K562 (cell line): Measurements from ENCODE around the gene SLC25A18. TPM values are rescaled to one million over a fixed set of nuclear protein-coding genes. Genes with fewer than 3 reads are reported as not detected.

Experiments used
- ATAC-seq: fragments of 200-7000 bp; cut with Tn5 transposase; 3 replicates; pipeline ENCODE4 v1.9.1; 2020; ENCODE audit warnings: moderate library complexity
- BruUV-seq: library from RNA; stranded (reverse); fragments of 400-500 nt; replicated peaks from 2 replicates; lab custom pipeline; 2021; lab: Mats Ljungman, UMichigan
- CTCF ChIA-PET: fragments of 300-600 bp; formaldehyde crosslinking; extraction: SDS; loops from one replicate; lab custom pipeline; 2021; ENCODE audit warnings: low intra/inter-chr PET ratio; lab: Yijun Ruan, JAX
- POLR2A ChIA-PET: fragments of 300-600, 350-650 bp; sonication (Branson Sonifier 250); formaldehyde crosslinking; extraction: SDS; loops from one replicate; lab custom pipeline; 2021; ENCODE audit warnings: antibody characterized with exemption, inconsistent platforms; lab: Yijun Ruan, JAX
- DNase-seq, 4 experiments: peaks; one replicate each; pipeline versions ENCODE4 v3.0.0 to v3.0.0-alpha.2; 2011 to 2018; ENCODE audit warnings: low spot score in 3 of 4, mixed read lengths in 3 of 4; ENCODE audit errors: extremely low read depth in 1 of 4
- FAIRE-seq: peaks from 2 replicates; lab custom pipeline; 2011; peaks lifted over from hg19 to GRCh38; lab: Jason Lieb, UNC
- H2AFZ ChIP-seq: 2 replicates; pipeline ENCODE4 v1.6.0; 2011; ENCODE audit warnings: low read depth, low read length, control low read depth, inconsistent platforms
- H3K27ac ChIP-seq: fragments of 200-600 bp; 3 replicates; pipeline ENCODE4 v1.8.0; 2011; ENCODE audit warnings: low read depth, mild to moderate bottlenecking, control low read depth, inconsistent platforms, low read length, moderate library complexity, mixed read lengths; ENCODE audit errors: extremely low read depth
- H3K27me3 ChIP-seq, 2 experiments: fragments of 300-600 bp in 1 of 2; 2 replicates in 1 of 2; 3 replicates in 1 of 2; pipeline versions ENCODE4 v1.6.0 to v1.8.0; 2011; ENCODE audit warnings: inconsistent platforms in 2 of 2, low read length in 2 of 2, mild to moderate bottlenecking in 1 of 2, mixed read lengths in 1 of 2, moderate library complexity in 1 of 2; ENCODE audit not compliant: control insufficient read depth in 2 of 2, insufficient read depth in 2 of 2
- H3K36me3 ChIP-seq: fragments of 300-600 bp; 3 replicates; pipeline ENCODE4 v1.8.0; 2011; ENCODE audit warnings: mild to moderate bottlenecking, low read length, inconsistent platforms; ENCODE audit not compliant: control insufficient read depth, insufficient read depth
- H3K4me1 ChIP-seq, 2 experiments: fragments of 200-600 bp in 1 of 2; replicated peaks in 1 of 2; 2 replicates in 1 of 2; 3 replicates in 1 of 2; pipeline versions ENCODE4 v1.5.1 to v1.8.0; 2011; ENCODE audit warnings: inconsistent platforms in 2 of 2, low read length in 2 of 2, mild to moderate bottlenecking in 1 of 2, mixed read lengths in 1 of 2, moderate library complexity in 1 of 2; ENCODE audit not compliant: control insufficient read depth in 2 of 2, insufficient read depth in 2 of 2
- H3K4me2 ChIP-seq: 2 replicates; pipeline ENCODE4 v1.6.1; 2011; ENCODE audit warnings: low read length, control low read depth, inconsistent platforms, mixed read lengths; ENCODE audit not compliant: insufficient read depth
- H3K4me3 ChIP-seq: fragments of 200-600 bp; sonication (generic), shearing (Covaris generic); 2 replicates; pipeline ENCODE4 v1.5.1; 2016; ENCODE audit warnings: control low read depth, inconsistent platforms
- H3K79me2 ChIP-seq: fragments of 200-600 bp; 3 replicates; pipeline ENCODE4 v1.8.0; 2011; ENCODE audit warnings: low read length, inconsistent platforms; ENCODE audit not compliant: control insufficient read depth, insufficient read depth
- H3K9ac ChIP-seq, 2 experiments: 2 replicates each; pipeline versions ENCODE4 v1.6.0 to v1.6.1; 2011; ENCODE audit warnings: low read depth in 2 of 2, low read length in 2 of 2, control low read depth in 1 of 2, inconsistent platforms in 1 of 2, mild to moderate bottlenecking in 1 of 2, mixed read lengths in 1 of 2; ENCODE audit not compliant: insufficient read depth in 1 of 2
- H3K9me1 ChIP-seq: one replicate; pipeline ENCODE4 v1.6.0; 2011; ENCODE audit warnings: inconsistent platforms, mild to moderate bottlenecking, low read length, moderate library complexity; ENCODE audit not compliant: control insufficient read depth, insufficient read depth
- H3K9me3 ChIP-seq: replicated peaks from 2 replicates; pipeline ENCODE4 v1.5.1; 2011; ENCODE audit warnings: low read depth, low read length, inconsistent platforms; ENCODE audit not compliant: control insufficient read depth, insufficient read depth
- H4K20me1 ChIP-seq: replicated peaks from 2 replicates; pipeline ENCODE4 v1.6.1; 2011; ENCODE audit warnings: low read length, inconsistent platforms, mixed read lengths; ENCODE audit not compliant: control insufficient read depth, insufficient read depth
- ATF1 ChIP-seq, 2 experiments: fragments of 450-650 bp in 1 of 2; IDR thresholded peaks; 2 replicates each; pipeline ENCODE4 v1.6.1; 2016; ENCODE audit warnings: missing compliant biosample characterization in 1 of 2, missing genetic modification characterization in 1 of 2
- CCNT2 ChIP-seq: IDR thresholded peaks from 2 replicates; pipeline ENCODE4 v1.6.1; 2011; ENCODE audit warnings: borderline replicate concordance, low read depth, mild to moderate bottlenecking, moderate library complexity, mixed read lengths, low read length; ENCODE audit not compliant: insufficient read length; ENCODE audit errors: extremely low read depth
- CHAMP1 ChIP-seq: fragments of 450-650 bp; IDR thresholded peaks from 2 replicates; pipeline ENCODE4 v1.6.1; 2016; ENCODE audit warnings: mild to moderate bottlenecking
- CTBP1 ChIP-seq: fragments of 450-650 bp; IDR thresholded peaks from 2 replicates; pipeline ENCODE4 v1.6.1; 2016; ENCODE audit warnings: borderline replicate concordance
- ELF4 ChIP-seq: fragments of 450-650 bp; formaldehyde crosslinking; IDR thresholded peaks from 2 replicates; pipeline ENCODE4 v1.4.0; 2022; ENCODE audit warnings: missing genetic modification characterization
- GATA2 ChIP-seq: sonication (generic); formaldehyde crosslinking; IDR thresholded peaks from 2 replicates; pipeline ENCODE4 v1.4.0; 2020; ENCODE audit warnings: mild to moderate bottlenecking, missing genetic modification reagents
- GTF2F1 ChIP-seq: IDR thresholded peaks from 2 replicates; pipeline ENCODE4 v1.6.1; 2011; ENCODE audit warnings: low read depth, low read length, improper control_type of control experiment
- HDAC8 ChIP-seq: fragments of 450-650 bp; IDR thresholded peaks from 2 replicates; pipeline ENCODE4 v1.6.1; 2016; ENCODE audit warnings: mild to moderate bottlenecking, missing genetic modification characterization, moderate library complexity, missing compliant biosample characterization
- NBN ChIP-seq: fragments of 450-650 bp; IDR thresholded peaks from 2 replicates; pipeline ENCODE4 v1.6.1; 2016; ENCODE audit warnings: low read depth, mild to moderate bottlenecking
- NELFE ChIP-seq: IDR thresholded peaks from 2 replicates; pipeline ENCODE4 v1.6.1; 2011; ENCODE audit warnings: mild to moderate bottlenecking; ENCODE audit not compliant: insufficient read depth, insufficient read length
- NEUROD1 ChIP-seq: fragments of 150-350 bp; IDR thresholded peaks from 2 replicates; pipeline ENCODE4 v1.6.1; 2014; ENCODE audit warnings: borderline replicate concordance, low read length, low read depth; ENCODE audit not compliant: partially characterized antibody
- PTBP1 ChIP-seq: fragments of 200-400 bp; formaldehyde crosslinking; IDR thresholded peaks from 2 replicates; pipeline ENCODE4 v1.6.1; 2017; ENCODE audit warnings: low read depth, low read length
- PTTG1 ChIP-seq: fragments of 450-650 bp; IDR thresholded peaks from 2 replicates; pipeline ENCODE4 v1.6.1; 2016; ENCODE audit warnings: low read depth, mild to moderate bottlenecking, missing genetic modification characterization, missing compliant biosample characterization
- RFX5 ChIP-seq: IDR thresholded peaks from 2 replicates; pipeline ENCODE4 v1.6.1; 2011; ENCODE audit warnings: low read depth, mild to moderate bottlenecking, improper control_type of control experiment, low read length
- RFX7 ChIP-seq: fragments of 250-450 bp; sonication (Bioruptor Pico); IDR thresholded peaks from 2 replicates; pipeline ENCODE4 v1.5.1; 2021; ENCODE audit warnings: mild to moderate bottlenecking
- YBX1 ChIP-seq: fragments of 450-650 bp; IDR thresholded peaks from 2 replicates; pipeline ENCODE4 v1.7.1; 2016; ENCODE audit warnings: mild to moderate bottlenecking
- YY1 ChIP-seq, 3 experiments: IDR thresholded peaks; 2 replicates each; pipeline ENCODE4 v1.6.1; 2011; ENCODE audit warnings: low read length in 2 of 3, mild to moderate bottlenecking in 2 of 3, moderate library complexity in 2 of 3, borderline replicate concordance in 1 of 3, control low read depth in 1 of 3, low read depth in 1 of 3; ENCODE audit not compliant: insufficient read depth in 3 of 3, insufficient replicate concordance in 2 of 3, control insufficient read depth in 1 of 3, insufficient read length in 1 of 3; ENCODE audit errors: extremely low read depth in 1 of 3
- ZBTB7A ChIP-seq: IDR thresholded peaks from 2 replicates; pipeline ENCODE4 v1.6.1; 2011; ENCODE audit warnings: low read depth, mild to moderate bottlenecking, low read length, moderate library complexity, borderline replicate concordance; ENCODE audit not compliant: control insufficient read depth
- ZNF431 ChIP-seq: sonication (generic); formaldehyde crosslinking; IDR thresholded peaks from 2 replicates; pipeline ENCODE4 v1.8.0; 2022; ENCODE audit warnings: mild to moderate bottlenecking, missing genetic modification reagents
- ZNF444 ChIP-seq: fragments of 250-450 bp; sonication (Bioruptor Pico); IDR thresholded peaks from 2 replicates; pipeline ENCODE4 v1.4.0; 2020; ENCODE audit warnings: mild to moderate bottlenecking, moderate library complexity
- WGBS: fragments of 100-300 bp; shearing (Covaris generic); methylation state at CpG from one replicate; pipeline ENCODE4 v1.1.6; 2016; ENCODE audit warnings: low coverage, mixed read lengths; ENCODE audit not compliant: insufficient coverage; ENCODE audit errors: missing lambda C conversion rate; 5-methylcytosine and 5-hydroxymethylcytosine counted together
- in situ Hi-C: fragments of 300-500 bp; cut with MboI; formaldehyde crosslinking; loops from 4 replicates; pipeline ENCODE4 v1.15.0; 2018; ENCODE audit warnings: inconsistent platforms, mixed read lengths
- intact Hi-C: fragments of 100-400 bp; cut with micrococcal nuclease; formaldehyde crosslinking; loops from 2 replicates; pipeline ENCODE4 v1.14.2; 2022
- polyA plus RNA-seq, 8 experiments: library from polyadenylated mRNA; depleted of rRNA in 4 of 8; stranded (reverse) in 5 of 8; unstranded in 3 of 8; fragments of >200 nt; fragmentation: Nextera tagmentation in 2 of 8; fragmentation: Illumina TruSeq in 1 of 8; extraction: Ambion mirVana in 2 of 8; extraction: Trizol in 1 of 8; gene quantifications; 2 replicates each; pipeline versions ENCODE4 v1.2.1 to v1.2.3, GENCODE V29; 2011 to 2014; ENCODE audit warnings: inconsistent platforms in 1 of 8, missing spikeins in 1 of 8
- total RNA-seq, 7 experiments: library from RNA; depleted of rRNA in 6 of 7; stranded (reverse); fragments of >200 nt in 6 of 7; fragmentation: Illumina TruSeq in 2 of 7; extraction: Trizol in 2 of 7; gene quantifications; 2 replicates each; pipeline versions ENCODE4 v1.2.1 to v1.2.3, GENCODE V29; 2011 to 2021; ENCODE audit warnings: low replicate concordance in 1 of 7
- TF ChIP-seq, protein P1 (sequence below): sonication (generic); formaldehyde crosslinking; IDR thresholded peaks from 2 replicates; pipeline ENCODE4 v1.5.0; 2020; ENCODE audit warnings: missing genetic modification reagents

Gene SLC25A18
- total and polyA plus RNA-seq, 9 of the 15 experiments (the other 6 are each of a cell fraction or from before 2014, with no cell fraction given): 0.04 TPM; not detected in 8

GRCh38 chr22:17540481-17540880, 22.8 kb upstream of the SLC25A18 start:
- H3K9ac ChIP-seq: no peak overlapping the region
- H3K4me3 ChIP-seq: no peak overlapping the region
- POLR2A ChIA-PET: interaction anchor here (1.5 kb wide), 1 partner anchor 13 kb away, joined by 3 read pairs; no protein-coding TSS in a partner anchor
- BruUV-seq: no TSS peak
- ATAC-seq: peak; percentile 86
- no peaks in the 10 kb centered on the region for H3K79me2 ChIP-seq
- FAIRE-seq: peak; percentile 62
- peak; percentile 51 to 71 (median 68) for DNase-seq
- in situ Hi-C loops: no loop called here
- no peak overlapping the region for H3K4me2 ChIP-seq
- H3K36me3 ChIP-seq: no peaks in the 10 kb centered on the region
- 2% methylated on average over 15 of the region's 15 CpGs for WGBS
- peaks cover 4% of the 10 kb centered on the region; the same call in 1 of the 2 replicates for H4K20me1 ChIP-seq
- H3K9me3 ChIP-seq: no peaks in the 10 kb centered on the region
- intact Hi-C loops: no loop called here
- no peaks in the 10 kb centered on the region for H3K9me1 ChIP-seq
- CTCF ChIA-PET: no interaction called here
- no peaks in the 10 kb centered on the region for H3K4me1 ChIP-seq
- no peak overlapping the region for H2AFZ ChIP-seq
- peaks cover 36 to 45% of the 10 kb centered on the region in 2 experiments for H3K27me3 ChIP-seq
- no peak overlapping the region for H3K27ac ChIP-seq
- peak; percentile 46; the same call in 1 of the 2 replicates for TF ChIP-seq ZBTB7A
- TF ChIP-seq ZNF444 (CRISPR knock-in tag): no peak
- peak in 1 of 3 experiments; percentile 37 for TF ChIP-seq YY1 (IDR thresholded peaks at IDR 0.05; ENCODE audit: borderline replicate concordance in 1 of 3, control insufficient read depth in 1 of 3, extremely low read depth in 1 of 3, insufficient read depth in 3 of 3, insufficient read length in 1 of 3, insufficient replicate concordance in 2 of 3, low read depth in 1 of 3, low read length in 2 of 3)
- TF ChIP-seq PTTG1 (tag): no peak
- TF ChIP-seq CHAMP1: no peak
- TF ChIP-seq YBX1: no peak
- no peak for TF ChIP-seq NELFE
- no peak for TF ChIP-seq NBN
- no peak for TF ChIP-seq CCNT2
- TF ChIP-seq ZNF431 (CRISPR knock-in tag): no peak
- no peak for TF ChIP-seq HDAC8 (tag)
- TF ChIP-seq RFX7: no peak
- TF ChIP-seq GATA2 (CRISPR knock-in tag): no peak
- TF ChIP-seq, protein P1, sequence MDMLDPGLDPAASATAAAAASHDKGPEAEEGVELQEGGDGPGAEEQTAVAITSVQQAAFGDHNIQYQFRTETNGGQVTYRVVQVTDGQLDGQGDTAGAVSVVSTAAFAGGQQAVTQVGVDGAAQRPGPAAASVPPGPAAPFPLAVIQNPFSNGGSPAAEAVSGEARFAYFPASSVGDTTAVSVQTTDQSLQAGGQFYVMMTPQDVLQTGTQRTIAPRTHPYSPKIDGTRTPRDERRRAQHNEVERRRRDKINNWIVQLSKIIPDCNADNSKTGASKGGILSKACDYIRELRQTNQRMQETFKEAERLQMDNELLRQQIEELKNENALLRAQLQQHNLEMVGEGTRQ: no peak
- TF ChIP-seq ATF1 (CRISPR knock-in tag; IDR thresholded peaks at IDR 0.05): no peak
- no peak for TF ChIP-seq ATF1 (tag; IDR thresholded peaks at IDR 0.05)
- TF ChIP-seq RFX5: no peak
- TF ChIP-seq NEUROD1: no peak
- TF ChIP-seq ELF4 (CRISPR knock-in tag): no peak
- TF ChIP-seq PTBP1: no peak
- no peak for TF ChIP-seq CTBP1
- no peak for TF ChIP-seq GTF2F1
